K562 (cell line): ENCODE data around the gene EIPR1.

Source experiments
- ATF3 ChIP-seq, 2 experiments: fragments of 450-650 bp in 1 of 2; sonication (generic) in 1 of 2; formaldehyde crosslinking in 1 of 2; IDR thresholded peaks in 1 of 2; conservative IDR thresholded peaks in 1 of 2; 2 replicates each; pipeline versions ENCODE4 v1.6.1 to v1.8.1; 2016 to 2023; ENCODE audit warnings: mild to moderate bottlenecking in 2 of 2, moderate library complexity in 2 of 2, inconsistent platforms in 1 of 2, missing genetic modification reagents in 1 of 2
- CTCF ChIP-seq, 3 experiments: IDR thresholded peaks in 2 of 3; conservative IDR thresholded peaks in 1 of 3; 2 replicates each; pipeline ENCODE4 v1.5.1; 2011 to 2012; ENCODE audit warnings: low read length in 3 of 3, mild to moderate bottlenecking in 3 of 3, control low read depth in 2 of 3, improper control_type of control experiment in 1 of 3, inconsistent platforms in 1 of 3, low read depth in 1 of 3, mixed read lengths in 1 of 3, moderate library complexity in 1 of 3; ENCODE audit not compliant: insufficient read depth in 2 of 3
- HDAC3 ChIP-seq: fragments of 450-650 bp; IDR thresholded peaks from 2 replicates; pipeline ENCODE4 v1.6.1; 2018; ENCODE audit warnings: borderline replicate concordance, mild to moderate bottlenecking, moderate library complexity; ENCODE audit not compliant: partially characterized antibody
- NR1H2 ChIP-seq: sonication (generic); formaldehyde crosslinking; IDR thresholded peaks from 2 replicates; pipeline ENCODE4 v1.4.0; 2020; ENCODE audit warnings: mild to moderate bottlenecking, missing genetic modification reagents
- RAD21 ChIP-seq, 2 experiments: fragments of 250-450 bp in 1 of 2; fragments of 450-650 bp in 1 of 2; sonication (Bioruptor Pico) in 1 of 2; formaldehyde crosslinking in 1 of 2; IDR thresholded peaks in 1 of 2; conservative IDR thresholded peaks in 1 of 2; 2 replicates each; pipeline versions ENCODE4 v1.4.0 to v1.8.0; 2020 to 2022; ENCODE audit warnings: mild to moderate bottlenecking in 2 of 2, moderate library complexity in 1 of 2
- ZNF449 ChIP-seq: fragments of 250-450 bp; sonication (Bioruptor Pico); IDR thresholded peaks from 2 replicates; pipeline ENCODE4 v1.8.0; 2022; ENCODE audit warnings: moderate library complexity, mild to moderate bottlenecking, inconsistent platforms

DNA sequence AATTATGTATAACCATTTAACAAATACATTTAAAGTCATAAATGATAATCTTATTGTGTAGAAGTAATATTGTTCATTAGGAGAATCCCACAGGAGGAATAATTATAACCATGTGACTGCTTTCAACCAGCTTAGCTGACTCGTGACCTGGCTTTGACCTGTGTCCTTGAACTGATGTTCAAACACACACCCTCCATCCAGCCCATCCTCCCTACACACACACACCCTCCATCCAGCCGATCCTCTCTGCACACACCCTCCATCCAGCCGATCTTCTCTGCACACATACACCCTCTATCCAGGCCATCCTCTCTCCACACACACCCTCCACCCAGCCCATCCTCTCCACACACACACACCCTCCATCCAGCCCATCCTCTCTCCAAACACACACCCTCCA is 83.5 kb downstream of the EIPR1 start:
- no peak for TF ChIP-seq ZNF449 (CRISPR knock-in tag)
- TF ChIP-seq NR1H2 (CRISPR knock-in tag): no peak
- TF ChIP-seq CTCF (IDR thresholded peaks at IDR 0.05 in 2 of 3, conservative IDR thresholded peaks at IDR 0.05 in 1 of 3; ENCODE audit: insufficient read depth in 2 of 3, low read depth in 1 of 3, low read length in 3 of 3): no peak
- no peak for TF ChIP-seq ATF3 (IDR thresholded peaks at IDR 0.05)
- TF ChIP-seq ATF3 (CRISPR knock-in tag; conservative IDR thresholded peaks at IDR 0.05): no peak
- TF ChIP-seq RAD21 (CRISPR knock-in tag; conservative IDR thresholded peaks at IDR 0.05 in 1 of 2, IDR thresholded peaks at IDR 0.05 in 1 of 2): no peak
- TF ChIP-seq HDAC3: no peak
